Osteocyte (in vitro differentiated cells): ENCODE results near the gene SLC12A9. TPM values are rescaled to one million over a fixed set of nuclear protein-coding genes. Genes with fewer than 3 reads are reported as not detected.
A peak's percentile ranks its signal among the peaks of the same experiment; 100 is the strongest.

ENCODE experiments used
- DNase-seq: peaks from one replicate; pipeline ENCODE4 v3.0.0; 2021; ENCODE audit warnings: mixed read lengths; ENCODE audit not compliant: unreplicated experiment; ENCODE audit errors: extremely low spot score
- H3K27ac Mint-ChIP-seq: one replicate; pipeline ENCODE4 v1.8.0; 2021; ENCODE audit warnings: mild to moderate bottlenecking, mixed read lengths; ENCODE audit not compliant: unreplicated experiment
- H3K27me3 Mint-ChIP-seq: one replicate; pipeline ENCODE4 v1.8.0; 2021; ENCODE audit warnings: mixed read lengths; ENCODE audit not compliant: unreplicated experiment
- H3K36me3 Mint-ChIP-seq: one replicate; pipeline ENCODE4 v1.8.0; 2021; ENCODE audit warnings: mixed read lengths; ENCODE audit not compliant: unreplicated experiment
- H3K4me1 Mint-ChIP-seq: one replicate; pipeline ENCODE4 v1.8.0; 2021; ENCODE audit warnings: mixed read lengths; ENCODE audit not compliant: unreplicated experiment
- H3K4me3 Mint-ChIP-seq: one replicate; pipeline ENCODE4 v1.8.0; 2021; ENCODE audit warnings: mild to moderate bottlenecking, moderate library complexity, mixed read lengths; ENCODE audit not compliant: unreplicated experiment
- H3K9me3 Mint-ChIP-seq: one replicate; pipeline ENCODE4 v1.8.0; 2021; ENCODE audit warnings: mixed read lengths; ENCODE audit not compliant: unreplicated experiment
- total RNA-seq: library from RNA; stranded (reverse); gene quantifications from 2 replicates; pipeline ENCODE4 v1.2.1, GENCODE V29; 2021
- TF ChIP-seq, protein P1 (sequence below): fragments of 200-600 bp; sonication (generic); IDR thresholded peaks from 2 replicates; pipeline ENCODE4 v1.5.0; 2021; ENCODE audit warnings: antibody characterized with exemption, mild to moderate bottlenecking, moderate library complexity

Gene SLC12A9
- total RNA-seq, 1 donor from 2014 or later = 32.1 TPM

DNA sequence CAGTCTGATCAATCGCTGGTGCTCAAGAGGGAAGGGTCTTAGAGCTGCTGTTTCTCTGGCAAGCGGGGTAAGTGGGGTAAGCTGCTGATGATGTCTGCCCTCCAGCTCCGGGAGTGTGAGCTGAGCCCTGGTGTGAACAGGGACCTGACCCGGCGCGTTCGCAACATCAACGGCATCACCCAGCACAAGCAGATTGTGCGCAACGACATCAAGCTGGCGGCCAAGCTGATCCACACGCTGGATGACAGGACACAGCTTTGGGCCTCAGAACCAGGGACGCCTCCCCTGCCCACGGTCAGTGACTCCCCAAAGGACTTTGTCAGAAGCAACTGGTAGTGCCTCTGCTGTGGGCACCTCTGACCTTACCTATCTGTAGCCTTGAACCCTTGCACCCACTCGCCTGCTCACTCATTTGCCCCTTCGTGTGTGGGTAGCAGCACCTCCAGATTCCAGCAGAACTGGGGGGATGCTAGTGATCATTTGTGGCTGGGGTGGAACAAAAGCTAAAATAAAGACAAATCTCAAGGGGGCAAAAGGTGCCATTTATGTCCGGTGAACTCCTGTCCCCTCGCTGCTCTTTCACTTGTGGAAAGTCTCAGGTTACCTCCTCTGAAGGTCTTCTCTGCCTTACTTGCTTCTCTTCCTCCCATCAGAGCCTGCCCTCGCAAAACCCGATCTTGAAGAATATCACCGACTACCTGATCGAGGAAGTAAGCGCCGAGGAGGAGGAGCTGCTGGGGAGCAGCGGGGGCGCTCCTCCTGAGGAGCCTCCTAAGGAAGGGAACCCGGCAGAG, 33.8 kb downstream of the SLC12A9 start:
- TF ChIP-seq, protein P1, sequence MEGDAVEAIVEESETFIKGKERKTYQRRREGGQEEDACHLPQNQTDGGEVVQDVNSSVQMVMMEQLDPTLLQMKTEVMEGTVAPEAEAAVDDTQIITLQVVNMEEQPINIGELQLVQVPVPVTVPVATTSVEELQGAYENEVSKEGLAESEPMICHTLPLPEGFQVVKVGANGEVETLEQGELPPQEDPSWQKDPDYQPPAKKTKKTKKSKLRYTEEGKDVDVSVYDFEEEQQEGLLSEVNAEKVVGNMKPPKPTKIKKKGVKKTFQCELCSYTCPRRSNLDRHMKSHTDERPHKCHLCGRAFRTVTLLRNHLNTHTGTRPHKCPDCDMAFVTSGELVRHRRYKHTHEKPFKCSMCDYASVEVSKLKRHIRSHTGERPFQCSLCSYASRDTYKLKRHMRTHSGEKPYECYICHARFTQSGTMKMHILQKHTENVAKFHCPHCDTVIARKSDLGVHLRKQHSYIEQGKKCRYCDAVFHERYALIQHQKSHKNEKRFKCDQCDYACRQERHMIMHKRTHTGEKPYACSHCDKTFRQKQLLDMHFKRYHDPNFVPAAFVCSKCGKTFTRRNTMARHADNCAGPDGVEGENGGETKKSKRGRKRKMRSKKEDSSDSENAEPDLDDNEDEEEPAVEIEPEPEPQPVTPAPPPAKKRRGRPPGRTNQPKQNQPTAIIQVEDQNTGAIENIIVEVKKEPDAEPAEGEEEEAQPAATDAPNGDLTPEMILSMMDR = no peak
- H3K4me1 Mint-ChIP-seq = peaks cover 27% of the 10 kb centered on the region
- H3K27me3 Mint-ChIP-seq = no peaks in the 10 kb centered on the region
- no peaks in the 10 kb centered on the region for H3K9me3 Mint-ChIP-seq
- H3K4me3 Mint-ChIP-seq = no peak overlapping the region
- H3K27ac Mint-ChIP-seq = no peak overlapping the region
- peaks cover 60% of the 10 kb centered on the region for H3K36me3 Mint-ChIP-seq
- no peak for DNase-seq

DNA sequence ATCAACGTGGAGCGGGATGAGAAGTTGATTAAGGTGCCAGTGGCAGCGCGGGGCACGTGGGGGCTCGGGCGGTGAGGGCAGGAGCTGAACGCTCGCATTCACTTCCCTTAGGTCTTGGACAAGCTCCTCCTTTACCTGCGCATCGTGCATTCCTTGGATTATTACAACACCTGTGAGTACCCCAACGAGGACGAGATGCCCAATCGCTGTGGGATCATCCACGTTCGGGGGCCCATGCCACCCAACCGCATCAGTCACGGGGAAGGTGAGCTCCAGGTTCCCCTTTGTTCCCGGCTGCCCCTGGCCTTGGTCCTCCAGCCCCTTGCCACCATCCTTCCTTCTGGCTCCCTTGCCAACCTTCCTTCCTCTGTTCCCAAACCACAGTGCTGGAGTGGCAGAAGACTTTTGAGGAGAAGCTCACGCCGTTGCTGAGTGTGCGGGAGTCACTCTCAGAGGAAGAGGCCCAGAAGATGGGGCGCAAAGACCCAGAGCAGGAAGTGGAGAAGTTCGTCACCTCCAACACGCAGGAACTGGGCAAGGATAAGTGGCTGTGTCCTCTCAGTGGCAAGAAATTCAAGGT, 34.5 kb downstream of the SLC12A9 start:
- Mint-ChIP-seq H3K27me3 (no peaks in the 10 kb centered on the region), H3K27ac (peak overlapping the region; percentile 34), H3K36me3 (peaks cover 56% of the 10 kb centered on the region), H3K4me1 (peaks cover 31% of the 10 kb centered on the region), H3K4me3 (no peak overlapping the region), H3K9me3 (no peaks in the 10 kb centered on the region)
- no peak for DNase-seq
- TF ChIP-seq, protein P1 = no peak

DNA sequence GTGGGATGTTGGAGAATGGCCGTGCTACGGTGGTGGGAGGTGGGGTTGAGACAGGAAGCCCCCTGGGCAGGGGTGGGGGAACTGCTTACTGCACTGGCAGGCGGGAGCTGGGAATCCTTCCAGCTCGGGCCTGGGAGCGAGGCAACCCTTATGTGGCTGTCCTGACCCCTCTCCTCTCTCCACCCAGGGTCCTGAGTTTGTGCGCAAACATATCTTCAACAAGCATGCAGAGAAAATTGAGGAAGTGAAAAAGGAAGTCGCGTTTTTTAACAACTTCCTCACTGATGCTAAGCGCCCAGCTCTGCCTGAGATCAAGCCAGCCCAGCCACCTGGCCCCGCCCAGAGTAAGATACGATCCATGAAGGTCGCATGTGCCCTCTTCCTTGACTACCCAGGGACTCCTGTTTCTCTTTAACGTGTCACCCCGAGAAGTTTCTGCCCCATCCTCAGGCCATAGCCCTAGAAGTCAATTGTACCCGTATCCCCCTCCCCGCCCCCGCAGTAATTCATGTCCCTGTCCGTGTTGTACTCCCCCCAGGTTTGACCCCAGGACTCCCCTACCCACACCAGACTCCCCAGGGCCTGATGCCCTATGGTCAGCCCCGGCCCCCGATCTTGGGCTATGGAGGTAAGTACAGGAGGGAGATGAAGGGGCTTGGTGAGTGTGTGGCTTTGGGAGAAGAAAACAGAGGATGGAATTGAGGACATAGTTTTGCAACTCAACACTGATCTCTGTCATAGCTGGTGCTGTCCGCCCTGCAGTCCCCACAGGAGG, 35.2 kb downstream of the SLC12A9 start:
- Mint-ChIP-seq H3K4me3 (peak overlapping the region; percentile 74), H3K27ac (peak overlapping the region; percentile 44), H3K4me1 (peaks cover 31% of the 10 kb centered on the region), H3K9me3 (no peaks in the 10 kb centered on the region), H3K27me3 (no peaks in the 10 kb centered on the region), H3K36me3 (peaks cover 52% of the 10 kb centered on the region)
- DNase-seq = no peak
- TF ChIP-seq, protein P1 = no peak

DNA sequence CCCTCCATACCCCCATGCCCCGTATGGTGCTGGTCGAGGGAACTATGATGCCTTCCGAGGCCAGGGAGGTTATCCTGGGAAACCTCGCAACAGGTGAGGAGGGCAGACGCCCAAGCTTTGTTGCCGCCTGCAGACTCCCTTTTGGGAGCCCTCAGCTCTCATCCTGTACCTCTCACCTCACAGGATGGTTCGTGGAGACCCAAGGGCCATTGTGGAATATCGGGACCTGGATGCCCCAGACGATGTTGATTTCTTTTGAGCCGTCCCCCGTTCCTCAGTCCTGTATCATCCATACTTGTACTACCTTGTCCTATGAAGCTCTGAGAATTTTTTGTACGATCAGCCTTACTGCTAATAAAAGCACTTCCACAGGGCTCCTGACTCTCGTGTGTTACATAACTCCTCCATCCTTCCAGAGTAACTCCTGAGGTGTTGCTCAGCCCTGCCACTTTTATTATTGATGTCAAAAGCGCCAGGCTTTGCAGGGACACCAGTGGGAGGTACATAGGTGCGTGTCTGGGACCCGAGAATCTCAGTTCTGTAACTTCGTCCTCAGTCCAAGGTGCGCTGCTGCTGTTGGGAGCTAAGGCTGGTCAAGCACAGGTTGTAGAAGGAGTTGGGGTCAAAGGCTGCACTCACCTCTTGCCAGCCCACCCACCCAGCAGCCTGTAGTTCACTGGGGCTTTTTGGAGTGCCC, 35.9 kb downstream of the SLC12A9 start:
- peak overlapping the region; percentile 44 for H3K27ac Mint-ChIP-seq
- peak overlapping the region; percentile 74 for H3K4me3 Mint-ChIP-seq
- H3K36me3 Mint-ChIP-seq = peaks cover 47% of the 10 kb centered on the region
- TF ChIP-seq, protein P1 = no peak
- no peak for DNase-seq
- peaks cover 30% of the 10 kb centered on the region for H3K4me1 Mint-ChIP-seq
- H3K9me3 Mint-ChIP-seq = no peaks in the 10 kb centered on the region
- no peaks in the 10 kb centered on the region for H3K27me3 Mint-ChIP-seq
